ENCODE results near the gene HYKK. TPM values are rescaled to one million over a fixed set of nuclear protein-coding genes. Genes with fewer than 3 reads are reported as not detected.

The HYKK gene
- total and polyA plus RNA-seq, 10 of the 15 experiments (the other 5 are each of a cell fraction or from before 2014, with no cell fraction given), result 0.15 to 0.98 (median 0.49) TPM

GRCh38 chr15:78565951-78566774, 58.8 kb downstream of the HYKK start:
- Histone ChIP-seq H3K4me3 (peak overlapping the region; percentile 83), H3K9me3 (replicated peaks; ENCODE audit: control insufficient read depth, insufficient read depth, low read length) (no peaks in the 10 kb centered on the region), H4K20me1 (ENCODE audit: control insufficient read depth, insufficient read depth) (no peaks in the 10 kb centered on the region), H3K4me2 (ENCODE audit: control insufficient read depth, insufficient read depth) (peak overlapping the region; percentile 100), H3K27ac (ENCODE audit: control insufficient read depth, insufficient read depth) (peak overlapping the region; percentile 62), H3K79me2 (ENCODE audit: control insufficient read depth, insufficient read depth, low read length) (peaks cover 11% of the 10 kb centered on the region), H2AFZ (ENCODE audit: control insufficient read depth, low read depth, low read length) (peak overlapping the region; percentile 87), H3K36me3 (ENCODE audit: control insufficient read depth in 2 of 2, insufficient read depth in 2 of 2, low read length in 1 of 2) (no peaks in the 10 kb centered on the region), H3K9ac (ENCODE audit: control insufficient read depth, insufficient read depth, low read length) (peak overlapping the region; percentile 80), H3K4me1 (ENCODE audit: control insufficient read depth, insufficient read depth, low read length) (peaks cover 5% of the 10 kb centered on the region), H3K27me3 (replicated peaks in 1 of 2; ENCODE audit: control insufficient read depth in 2 of 2, insufficient read depth in 2 of 2, low read length in 1 of 2) (no peaks in the 10 kb centered on the region)
- BruUV-seq (replicated peaks), result TSS peak; percentile 70
- RAD21 ChIA-PET (ENCODE audit: unreplicated experiment), result interaction anchor here (0.7 to 2.3 kb wide), 5 partner anchors 13 to 26 kb away, joined by 3 to 18 read pairs (median 3); partner anchors contain the start of gene PSMA4
- DNase-seq (ENCODE audit: low read depth, low spot score) (no peak), FAIRE-seq (no peak), ATAC-seq (peak; percentile 34)
- intact Hi-C loops (cut with micrococcal nuclease; ENCODE audit: unreplicated experiment), result loop anchor here (1.0 kb wide), 1 partner anchor 26 kb away; the partner anchor contains the start of gene PSMA4
- CTCF ChIA-PET, result interaction anchor here (1.6 to 2.2 kb wide), 2 partner anchors 22 to 26 kb away, joined by 3 to 9 read pairs; partner anchors contain the start of gene PSMA4
- in situ Hi-C loops (cut with MboI), result no loop called here
- WGBS (ENCODE audit: insufficient coverage, insufficient replicate concordance, low lambda C conversion rate, missing lambda C conversion rate), result 4% methylated on average over 19 of the region's 19 CpGs
- POLR2A ChIA-PET, result interaction anchor here (0.8 to 2.5 kb wide), 5 partner anchors 9 to 26 kb away, joined by 3 to 23 read pairs (median 3); partner anchors contain the start of gene PSMA4
- SMC1A ChIA-PET (ENCODE audit: uncharacterized antibody, unreplicated experiment), result interaction anchor here (0.9 to 5.6 kb wide), 5 partner anchors 9 to 24 kb away, joined by 3 to 47 read pairs (median 4); partner anchors contain the start of gene PSMA4
- TF ChIP-seq SMARCA5 (IDR thresholded peaks at IDR 0.05) (no peak), STAT1 (conservative IDR thresholded peaks at IDR 0.05) (no peak), CEBPB (IDR thresholded peaks at IDR 0.05; ENCODE audit: borderline replicate concordance in 1 of 2, low read depth in 2 of 2, low read length in 2 of 2) (no peak), E2F8 (IDR thresholded peaks at IDR 0.05; ENCODE audit: low read depth, partially characterized antibody) (no peak), ZZZ3 (IDR thresholded peaks at IDR 0.05; ENCODE audit: control insufficient read depth, insufficient read length, low read depth) (no peak), E2F4 (IDR thresholded peaks at IDR 0.05; ENCODE audit: low read depth, low read length) (no peak), NKRF (conservative IDR thresholded peaks at IDR 0.05) (0 out of 2 replicates have a peak, but pooled peaks have one; percentile 5), E4F1 (IDR thresholded peaks at IDR 0.05; ENCODE audit: borderline replicate concordance, partially characterized antibody) (no peak), TAF1 (IDR thresholded peaks at IDR 0.05; ENCODE audit: borderline replicate concordance, low read depth, low read length) (no peak)
- TF ChIP-seq, protein P1, sequence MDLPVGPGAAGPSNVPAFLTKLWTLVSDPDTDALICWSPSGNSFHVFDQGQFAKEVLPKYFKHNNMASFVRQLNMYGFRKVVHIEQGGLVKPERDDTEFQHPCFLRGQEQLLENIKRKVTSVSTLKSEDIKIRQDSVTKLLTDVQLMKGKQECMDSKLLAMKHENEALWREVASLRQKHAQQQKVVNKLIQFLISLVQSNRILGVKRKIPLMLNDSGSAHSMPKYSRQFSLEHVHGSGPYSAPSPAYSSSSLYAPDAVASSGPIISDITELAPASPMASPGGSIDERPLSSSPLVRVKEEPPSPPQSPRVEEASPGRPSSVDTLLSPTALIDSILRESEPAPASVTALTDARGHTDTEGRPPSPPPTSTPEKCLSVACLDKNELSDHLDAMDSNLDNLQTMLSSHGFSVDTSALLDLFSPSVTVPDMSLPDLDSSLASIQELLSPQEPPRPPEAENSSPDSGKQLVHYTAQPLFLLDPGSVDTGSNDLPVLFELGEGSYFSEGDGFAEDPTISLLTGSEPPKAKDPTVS (IDR thresholded peaks at IDR 0.05; ENCODE audit: low read depth, low read length), result no peak

All from GM12878 (cell line).